GM18505 (cell line): ENCODE data around the gene GABBR2.

Experiments
- ATAC-seq: cut with Tn5 transposase; IDR thresholded peaks from one replicate; pipeline ENCODE4 v1.9.1; 2021; ENCODE audit not compliant: unreplicated experiment
- POLR2A ChIP-seq: IDR thresholded peaks from 4 replicates; pipeline ENCODE4 v1.6.1; 2011; ENCODE audit warnings: borderline replicate concordance; ENCODE audit not compliant: insufficient read depth, insufficient read length; ENCODE audit errors: extremely low read depth

The GABBR2 gene

GRCh38 chr9:98736226-98736625 lies 27.5 kb upstream of the GABBR2 start:
- TF ChIP-seq POLR2A = no peak
- ATAC-seq = no peak

- TF ChIP-seq POLR2A = no peak
- ATAC-seq = no peak
Observed at GRCh38 chr9:98732801-98733200, 24.1 kb upstream of the GABBR2 start.

DNA sequence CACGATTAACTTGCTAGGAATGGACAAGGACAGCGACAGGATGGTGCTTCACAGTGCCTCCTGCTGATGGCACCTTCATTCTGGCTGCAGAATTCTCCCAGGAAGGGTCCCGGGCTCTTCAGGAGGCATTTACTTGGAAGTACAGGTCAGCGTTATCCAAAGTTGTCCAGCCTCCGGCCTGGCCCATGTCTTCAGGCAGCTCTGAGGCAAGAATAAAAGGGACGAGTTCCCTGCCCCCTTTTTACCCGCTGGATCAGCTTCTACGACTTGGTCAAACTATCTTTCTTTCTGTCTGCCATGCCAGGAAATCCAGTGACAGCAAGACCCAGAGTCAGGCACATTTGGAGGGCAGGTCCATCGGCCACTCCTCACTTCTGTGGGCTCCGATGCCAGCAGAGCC lies 23.4 kb upstream of the GABBR2 start:
- ATAC-seq = no peak
- TF ChIP-seq POLR2A = no peak

DNA sequence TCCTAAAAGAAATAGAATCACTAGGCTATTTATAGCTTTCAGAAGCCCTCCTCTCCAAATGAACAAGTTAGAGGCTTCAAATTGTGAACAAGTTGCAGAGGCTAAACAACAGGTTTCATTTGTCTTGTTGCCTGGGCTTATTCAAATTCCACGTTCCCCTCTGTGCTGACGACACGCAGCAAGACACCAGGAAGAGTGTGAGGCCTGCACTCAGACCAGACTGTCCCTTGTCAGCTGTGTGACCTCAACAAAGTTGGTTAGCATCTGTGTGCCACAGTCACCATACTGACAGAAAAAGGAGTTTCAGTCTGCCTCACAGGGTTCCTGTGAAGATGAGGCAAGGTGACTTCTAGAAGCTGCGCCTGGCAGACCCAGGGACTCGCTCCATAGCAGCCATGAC lies 22.1 kb upstream of the GABBR2 start:
- TF ChIP-seq POLR2A = no peak
- ATAC-seq = no peak

- no peak for TF ChIP-seq POLR2A
- no peak for ATAC-seq
Observed at GRCh38 chr9:98728500-98728899, 19.8 kb upstream of the GABBR2 start.

DNA sequence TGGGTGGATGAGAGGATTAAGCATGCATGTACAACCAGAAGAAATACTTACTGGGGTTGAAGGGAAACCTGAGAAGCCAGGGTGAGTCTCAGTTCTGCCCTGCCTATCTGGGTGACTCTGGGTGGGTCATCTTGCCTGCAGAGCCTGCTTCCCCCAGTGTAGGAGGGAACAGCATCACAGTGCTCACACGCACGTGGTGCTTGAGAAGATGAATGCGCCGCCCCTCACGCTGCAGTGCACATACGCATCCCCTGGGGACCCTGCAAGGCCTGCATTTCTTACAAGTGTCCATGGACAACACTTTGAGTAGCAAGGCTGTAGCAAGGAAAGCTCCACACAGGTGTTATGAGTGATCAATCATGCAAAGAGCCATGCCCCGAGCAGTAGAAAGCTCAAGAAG lies 18.7 kb upstream of the GABBR2 start:
- TF ChIP-seq POLR2A = no peak
- ATAC-seq = no peak

DNA sequence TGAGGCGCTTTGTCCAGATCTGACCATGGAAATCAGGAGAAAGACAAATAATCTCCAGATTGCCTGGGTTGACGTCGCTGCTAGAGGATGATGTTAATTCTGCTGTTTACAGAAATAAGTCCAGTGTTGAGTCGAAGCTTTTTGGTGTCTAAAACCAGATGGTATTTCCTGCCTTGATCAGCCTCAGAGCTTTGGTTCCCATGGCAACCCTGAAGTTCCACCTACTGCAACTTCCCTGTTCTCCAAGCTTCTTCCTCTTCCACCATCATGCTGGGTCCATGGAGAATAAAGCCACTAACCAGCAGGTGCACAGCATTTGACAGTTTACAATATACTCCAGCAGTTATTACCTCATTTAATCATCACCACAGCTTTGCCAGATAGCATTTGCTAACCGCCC lies 18.0 kb upstream of the GABBR2 start:
- ATAC-seq = no peak
- TF ChIP-seq POLR2A = no peak

GRCh38 chr9:98724810-98725530 lies 16.2 kb upstream of the GABBR2 start:
- no peak for ATAC-seq
- no peak for TF ChIP-seq POLR2A

DNA sequence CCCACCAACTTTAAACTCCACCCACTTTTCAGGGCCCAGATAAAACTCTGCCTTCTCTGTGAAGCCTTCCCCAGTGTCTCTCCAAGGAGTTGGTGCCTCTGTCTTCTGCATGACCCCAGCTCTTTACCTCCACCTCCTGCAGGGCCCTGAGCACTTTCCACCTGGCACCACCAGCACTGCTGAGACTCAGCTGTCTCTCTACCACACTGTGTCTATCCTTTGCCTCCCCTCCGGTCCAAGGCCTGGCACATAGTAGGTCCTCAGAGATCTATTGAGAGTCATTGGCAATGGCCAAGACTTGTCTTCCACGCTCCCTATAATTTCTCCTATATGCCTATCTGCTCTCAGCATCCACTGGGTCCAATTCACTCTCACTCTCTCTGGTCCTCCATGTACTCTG lies 12.9 kb upstream of the GABBR2 start:
- ATAC-seq = no peak
- no peak for TF ChIP-seq POLR2A

- TF ChIP-seq POLR2A = no peak
- ATAC-seq = no peak
Observed at GRCh38 chr9:98720402-98720801, 11.7 kb upstream of the GABBR2 start.

DNA sequence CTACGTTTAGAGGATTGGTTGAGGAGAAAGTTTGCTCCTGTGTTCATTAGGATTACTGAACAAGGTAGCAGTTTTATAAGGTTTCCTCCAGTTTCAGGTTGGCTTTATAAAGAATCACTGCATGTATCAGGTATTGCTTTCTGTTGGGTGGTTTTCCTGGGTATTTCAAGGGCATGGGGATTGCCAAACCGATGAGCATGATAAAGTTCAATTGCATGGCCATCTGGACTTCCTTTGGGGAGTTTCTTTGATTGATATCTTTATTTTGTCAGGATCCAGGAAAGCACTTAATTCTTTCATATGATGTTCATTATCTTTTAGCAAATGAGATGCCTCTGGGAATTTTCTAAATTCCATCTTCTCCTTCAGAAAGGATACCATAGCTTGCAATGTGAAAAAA lies 10.3 kb upstream of the GABBR2 start:
- TF ChIP-seq POLR2A = no peak
- no peak for ATAC-seq

DNA sequence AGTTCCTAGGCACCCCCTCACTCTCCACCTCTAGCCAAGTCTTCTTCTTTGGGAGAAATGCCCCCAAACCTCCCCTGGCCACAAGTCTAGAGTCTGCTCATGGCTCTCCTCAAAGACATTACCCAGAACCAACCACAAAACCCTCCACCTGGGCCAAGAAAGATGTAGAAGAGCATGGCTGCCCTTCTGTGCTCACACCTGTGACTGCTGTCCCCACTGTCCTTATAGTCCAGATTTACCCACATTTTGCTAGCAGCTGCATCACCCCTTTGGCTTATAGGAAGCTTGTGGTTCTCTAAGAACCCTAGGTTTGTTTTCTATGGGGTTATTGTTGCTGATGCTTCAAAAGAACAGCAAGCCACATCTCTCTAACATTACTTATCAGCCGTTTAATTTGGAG lies 6.1 kb upstream of the GABBR2 start:
- no peak for TF ChIP-seq POLR2A
- ATAC-seq = no peak

- no peak for ATAC-seq
- no peak for TF ChIP-seq POLR2A
Observed at GRCh38 chr9:98712987-98713386, 4.3 kb upstream of the GABBR2 start.

DNA sequence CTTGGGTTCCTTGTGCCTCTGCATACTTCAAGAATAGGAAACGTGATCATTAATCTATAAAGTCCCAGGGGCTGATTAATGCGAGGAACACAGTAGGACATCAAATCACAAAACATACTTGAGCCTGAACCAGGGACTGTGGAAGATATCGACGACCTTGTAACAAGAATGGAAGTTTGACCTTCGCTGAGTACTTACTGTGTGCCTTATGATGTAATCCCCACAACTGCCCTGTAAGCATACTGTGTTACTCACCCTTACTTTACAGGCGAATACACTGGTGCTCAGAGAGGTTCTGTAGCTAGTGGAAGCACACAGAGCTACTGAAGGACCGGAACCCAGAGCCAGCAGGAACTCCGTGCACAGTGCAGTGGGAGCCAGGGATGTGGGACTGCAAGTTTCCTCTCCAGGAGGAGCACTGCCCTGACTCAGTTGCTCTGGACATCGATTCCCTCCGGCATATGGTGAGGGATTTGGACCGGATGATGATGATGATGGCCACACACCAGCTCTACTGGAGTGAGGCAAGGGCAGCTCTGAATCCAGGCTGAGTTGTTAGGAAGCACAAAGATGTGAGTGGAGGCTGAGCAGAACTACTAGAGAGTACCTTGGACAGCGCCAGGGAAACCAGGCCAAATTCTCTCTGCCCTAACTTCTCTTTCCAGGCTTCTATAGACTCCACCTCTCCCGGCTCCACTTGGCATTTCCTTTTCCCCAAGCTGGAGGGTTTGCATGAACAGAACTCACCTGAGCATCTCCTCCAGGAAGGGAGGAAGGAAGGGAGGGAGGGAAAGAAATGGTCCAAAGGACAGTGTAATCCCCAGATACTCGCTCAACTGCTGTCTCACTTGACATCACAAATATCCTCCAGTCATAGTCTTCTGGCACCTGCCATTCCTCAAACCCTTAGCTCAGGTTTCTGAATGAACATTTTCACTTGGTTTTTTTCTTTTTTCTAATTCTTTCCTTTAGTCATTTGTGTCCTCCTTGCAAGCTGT lies 1.5 kb upstream of the GABBR2 start:
- TF ChIP-seq POLR2A = no peak
- ATAC-seq = no peak

- TF ChIP-seq POLR2A = no peak
- ATAC-seq = no peak
Observed at GRCh38 chr9:98708103-98708932, 417 bp downstream of the GABBR2 start.
